Measurements from ENCODE around the gene SLC38A6. TPM values are rescaled to one million over a fixed set of nuclear protein-coding genes. Genes with fewer than 3 reads are reported as not detected.

SLC38A6 gene
- total RNA-seq, 1 experiment from 2014 or later: 6.0 TPM

GRCh38 chr14:61048640-61049039 lies 67.6 kb downstream of the SLC38A6 start:
- Histone ChIP-seq H3K9ac (ENCODE audit: extremely low read depth, insufficient read length, low read length) (no peak overlapping the region), H2BK120ac (ENCODE audit: low read depth, low read length, poor library complexity, severe bottlenecking) (no peak overlapping the region), H3K18ac (ENCODE audit: insufficient read length, low read depth, low read length) (no peak overlapping the region), H3K23ac (ENCODE audit: insufficient read length, low read depth, low read length) (no peak overlapping the region), H3T11ph (ENCODE audit: low read length) (no peak overlapping the region), H2BK12ac (ENCODE audit: insufficient read length, low read depth, low read length) (no peak overlapping the region), H2BK5ac (ENCODE audit: insufficient read length, low read length) (no peak overlapping the region), H3K4me1 (ENCODE audit: insufficient read depth, low read length) (peaks cover 2% of the 10 kb centered on the region; the same call in 1 of the 2 replicates), H2AK5ac (ENCODE audit: insufficient read length, low read length) (no peak overlapping the region), H4K8ac (replicated peaks; ENCODE audit: insufficient read length, low read depth, low read length) (no peak overlapping the region), H3K79me1 (ENCODE audit: insufficient read depth, low read depth, low read length, poor library complexity, severe bottlenecking) (no peaks in the 10 kb centered on the region), H2AFZ (ENCODE audit: low read length) (no peak overlapping the region), H3K14ac (ENCODE audit: insufficient read depth, low read length) (no peak overlapping the region), H3K23me2 (ENCODE audit: insufficient read length, low read depth, low read length, poor library complexity, severe bottlenecking) (no peaks in the 10 kb centered on the region), H2BK15ac (ENCODE audit: low read depth, low read length) (no peak overlapping the region), H3K27ac (ENCODE audit: insufficient read length, low read depth, low read length) (no peak overlapping the region), H4K91ac (ENCODE audit: insufficient read length, low read depth, low read length) (no peak overlapping the region), H4K20me1 (ENCODE audit: control insufficient read depth, insufficient read depth, insufficient read length) (no peaks in the 10 kb centered on the region), H3K9me3 (ENCODE audit: control insufficient read depth, low read depth, low read length) (no peaks in the 10 kb centered on the region), H3K56ac (ENCODE audit: insufficient read length, low read depth, low read length) (no peak overlapping the region), H3K79me2 (ENCODE audit: insufficient read depth, low read length) (no peaks in the 10 kb centered on the region; the same call in 1 of the 2 replicates), H3K4ac (ENCODE audit: low read depth, low read length) (no peak overlapping the region), H2BK20ac (ENCODE audit: low read depth, low read length, poor library complexity, severe bottlenecking) (no peak overlapping the region), H3K4me2 (ENCODE audit: insufficient read depth, insufficient read length, low read length) (no peak overlapping the region), H4K5ac (ENCODE audit: insufficient read length, low read depth, low read length) (no peak overlapping the region), H3K27me3 (ENCODE audit: insufficient read depth, low read length) (no peaks in the 10 kb centered on the region)
- no peak overlapping the region for H3K4me3 Mint-ChIP-seq
- no peak for TF ChIP-seq CTCF (conservative IDR thresholded peaks at IDR 0.05)
- no peaks in the 10 kb centered on the region for H3K27me3 Mint-ChIP-seq (ENCODE audit: low read depth)
- peaks cover 3 to 7% of the 10 kb centered on the region in 2 experiments; a peak in 4 of 5 replicates for H3K9me3 Mint-ChIP-seq
- no peak overlapping the region for H3K27ac Mint-ChIP-seq
- no peak for DNase-seq
- peaks cover 7 to 12% of the 10 kb centered on the region in 2 experiments for H3K4me1 Mint-ChIP-seq
- peaks cover 7 to 10% (median 9%) of the 10 kb centered on the region in 3 experiments for H3K36me3 Mint-ChIP-seq (ENCODE audit: insufficient read depth in 1 of 3, low read depth in 3 of 3)
